Breast epithelium (tissue), 4 donors: ENCODE results near the gene PAPPA. TPM values are rescaled to one million over a fixed set of nuclear protein-coding genes. Genes with fewer than 3 reads are reported as not detected.

Source experiments
- DNase-seq, 2 donors: peaks; one replicate each; pipeline ENCODE4 v3.0.0-alpha.2; 2019; ENCODE audit warnings: low spot score in 2 of 2
- H3K27ac ChIP-seq, 2 donors: fragments of 200-600 bp; sonication (generic) in 1 of 2; one replicate each; pipeline ENCODE4 v1.5.1; 2016 to 2019; ENCODE audit warnings: mild to moderate bottlenecking in 1 of 2
- H3K27me3 ChIP-seq, 2 donors: fragments of 200-600 bp; sonication (generic) in 1 of 2; one replicate each; pipeline versions ENCODE4 v1.5.1 to v1.6.0; 2017 to 2019; ENCODE audit warnings: control low read depth in 1 of 2, mild to moderate bottlenecking in 1 of 2
- H3K36me3 ChIP-seq: fragments of 200-600 bp; one replicate; pipeline ENCODE4 v1.5.1; 2019
- H3K4me1 ChIP-seq, 2 donors: fragments of 200-600 bp; sonication (generic); one replicate each; pipeline ENCODE4 v1.5.1; 2016 to 2019; ENCODE audit warnings: control low read depth in 1 of 2
- H3K4me3 ChIP-seq, 3 donors: fragments of 200-600 bp; sonication (generic); 1 replicate in 2 of 3; 2 replicates in 1 of 3; pipeline ENCODE4 v1.5.1; 2016 to 2019; ENCODE audit warnings: mild to moderate bottlenecking in 3 of 3, moderate library complexity in 2 of 3
- H3K9me3 ChIP-seq, 2 donors: fragments of 200-600 bp; sonication (generic) in 1 of 2; one replicate each; pipeline ENCODE4 v1.5.1; 2016 to 2019; ENCODE audit warnings: control low read depth in 1 of 2
- CTCF ChIP-seq, 3 donors: fragments of 450-650 bp; IDR thresholded peaks; one replicate each; pipeline ENCODE4 v1.5.1; 2016 to 2017; ENCODE audit warnings: antibody characterized with exemption in 3 of 3, mild to moderate bottlenecking in 3 of 3, moderate library complexity in 3 of 3
- POLR2A ChIP-seq: fragments of 450-650 bp; IDR thresholded peaks from one replicate; pipeline ENCODE4 v1.6.1; 2016; ENCODE audit warnings: antibody characterized with exemption, mild to moderate bottlenecking, moderate library complexity
- POLR2AphosphoS5 ChIP-seq, 3 donors: sonication (generic); formaldehyde crosslinking; IDR thresholded peaks; one replicate each; pipeline ENCODE4 v1.6.1; 2017; ENCODE audit warnings: antibody characterized with exemption in 3 of 3
- intact Hi-C: fragments of 100-400 bp; cut with DNase I; formaldehyde crosslinking; loops from one replicate; pipeline ENCODE4 v1.15.1; 2023; ENCODE audit warnings: low total_unique reads
- total RNA-seq, 3 donors: library from RNA; depleted of rRNA; stranded (reverse); fragments of >200 nt; gene quantifications; one replicate each; pipeline ENCODE4 v1.1.0, GENCODE V29; 2016

PAPPA gene
- total RNA-seq, 3 donors from 2014 or later = 2.6 to 3.4 (median 3.4) TPM

DNA sequence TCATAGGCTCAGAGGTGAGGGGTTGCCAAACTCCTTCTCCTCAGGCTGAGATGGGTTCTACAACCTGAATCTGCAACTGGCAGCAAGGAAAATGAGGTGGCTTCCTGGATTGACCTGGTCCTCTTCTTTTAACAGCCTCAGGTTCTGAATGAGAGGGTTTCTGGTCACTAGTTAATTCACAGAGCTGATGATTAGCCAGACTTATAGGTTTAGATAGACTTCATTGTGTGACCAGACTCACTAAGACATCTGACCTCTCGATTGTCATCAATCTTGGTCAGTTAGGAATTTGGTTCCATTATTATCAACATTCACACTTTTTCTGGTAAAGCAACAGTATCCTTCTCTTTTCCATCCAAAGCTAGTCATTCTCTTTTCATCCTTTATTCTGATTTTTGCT is 257.9 kb downstream of the PAPPA start:
- Histone ChIP-seq H3K9me3 (no peaks in the 10 kb centered on the region), H3K36me3 (no peaks in the 10 kb centered on the region), H3K27me3 (no peaks in the 10 kb centered on the region), H3K4me1 (no peaks in the 10 kb centered on the region), H3K4me3 (no peak overlapping the region), H3K27ac (no peak overlapping the region)
- DNase-seq = no peak
- intact Hi-C loops = no loop called here
- TF ChIP-seq CTCF (IDR thresholded peaks at IDR 0.05) (no peak), POLR2AphosphoS5 (IDR thresholded peaks at IDR 0.05) (no peak), POLR2A (no peak)

DNA sequence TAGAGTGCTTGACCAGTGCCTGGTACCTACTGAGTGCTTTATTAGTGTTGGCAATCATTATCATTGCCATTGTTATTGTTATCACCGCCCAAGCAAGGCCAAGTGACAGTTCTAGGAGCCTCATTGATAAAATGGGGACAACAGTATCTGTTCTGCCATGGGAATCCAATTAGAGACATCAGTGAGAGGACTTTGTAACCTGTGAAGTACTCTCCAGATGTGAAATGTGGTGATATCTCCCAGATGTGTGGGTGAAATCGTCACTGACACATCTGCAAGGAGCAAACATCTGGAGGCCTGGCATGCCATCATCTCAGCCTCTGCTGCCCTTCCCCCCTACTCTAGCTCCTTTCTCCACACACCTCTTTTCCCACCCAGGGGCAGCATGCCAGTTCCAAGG is 260.8 kb downstream of the PAPPA start:
- intact Hi-C loops = no loop called here
- H3K4me3 ChIP-seq = no peak overlapping the region
- no peak overlapping the region for H3K27ac ChIP-seq
- H3K27me3 ChIP-seq = no peaks in the 10 kb centered on the region
- no peak for DNase-seq
- no peaks in the 10 kb centered on the region for H3K36me3 ChIP-seq
- no peaks in the 10 kb centered on the region for H3K9me3 ChIP-seq
- TF ChIP-seq POLR2A (no peak), CTCF (IDR thresholded peaks at IDR 0.05) (no peak), POLR2AphosphoS5 (IDR thresholded peaks at IDR 0.05) (no peak)
- H3K4me1 ChIP-seq = no peaks in the 10 kb centered on the region

GRCh38 chr9:116416421-116416820 is 262.8 kb downstream of the PAPPA start:
- TF ChIP-seq POLR2AphosphoS5 (IDR thresholded peaks at IDR 0.05) = no peak
- no peak for TF ChIP-seq POLR2A
- TF ChIP-seq CTCF (IDR thresholded peaks at IDR 0.05) = no peak
- Histone ChIP-seq H3K4me3 (no peak overlapping the region), H3K9me3 (no peaks in the 10 kb centered on the region), H3K27ac (no peak overlapping the region), H3K36me3 (no peaks in the 10 kb centered on the region), H3K27me3 (no peaks in the 10 kb centered on the region), H3K4me1 (no peaks in the 10 kb centered on the region)
- intact Hi-C loops = no loop called here
- DNase-seq = no peak

DNA sequence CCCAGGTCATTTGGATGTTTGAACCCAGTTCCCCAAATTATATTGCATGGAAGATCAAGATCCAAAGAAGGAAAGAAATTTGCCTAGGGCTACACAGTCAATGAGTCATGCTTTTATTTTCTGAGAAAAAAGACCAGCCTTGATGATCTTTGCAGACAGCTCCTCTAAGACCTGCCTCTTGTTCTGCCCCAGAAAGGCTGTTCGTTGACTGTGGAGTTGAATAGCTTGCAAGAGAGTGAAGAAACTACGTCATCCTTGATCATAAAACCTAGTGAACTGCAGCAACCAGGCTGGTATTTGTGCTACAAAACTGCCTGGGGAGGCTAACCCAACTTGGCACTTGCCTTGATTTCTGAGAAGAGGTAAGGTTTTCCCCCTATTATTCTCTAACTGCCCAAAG is 263.9 kb downstream of the PAPPA start:
- Histone ChIP-seq H3K4me1 (no peaks in the 10 kb centered on the region), H3K9me3 (no peaks in the 10 kb centered on the region), H3K27me3 (no peaks in the 10 kb centered on the region), H3K4me3 (no peak overlapping the region), H3K27ac (no peak overlapping the region), H3K36me3 (no peaks in the 10 kb centered on the region)
- DNase-seq = no peak
- TF ChIP-seq POLR2AphosphoS5 (IDR thresholded peaks at IDR 0.05) = no peak
- no peak for TF ChIP-seq POLR2A
- no peak for TF ChIP-seq CTCF (IDR thresholded peaks at IDR 0.05)
- intact Hi-C loops = no loop called here

GRCh38 chr9:116419181-116419580 is 265.6 kb downstream of the PAPPA start:
- no peaks in the 10 kb centered on the region for H3K4me1 ChIP-seq
- H3K4me3 ChIP-seq = no peak overlapping the region
- H3K36me3 ChIP-seq = no peaks in the 10 kb centered on the region
- no peaks in the 10 kb centered on the region for H3K27me3 ChIP-seq
- no peak for DNase-seq
- no peak for TF ChIP-seq POLR2A
- TF ChIP-seq CTCF (IDR thresholded peaks at IDR 0.05) = no peak
- no peak for TF ChIP-seq POLR2AphosphoS5 (IDR thresholded peaks at IDR 0.05)
- H3K27ac ChIP-seq = no peak overlapping the region
- intact Hi-C loops = no loop called here
- H3K9me3 ChIP-seq = no peaks in the 10 kb centered on the region
